ENCODE data around the gene CHST6.
"Not testable (repeated sequence)": the region's sequence is repeated elsewhere in the genome, so short reads cannot be mapped to it uniquely, and the experiment has no call there.

Gene CHST6

GRCh38 chr16:75433732-75434413 is 61.4 kb downstream of the CHST6 start:
- no peak for TF ChIP-seq CTCF (IDR thresholded peaks at IDR 0.05)
- H3K27me3 ChIP-seq: no peaks in the 10 kb centered on the region
- H3K27ac ChIP-seq: peak overlapping the region; percentile 83
- no peaks in the 10 kb centered on the region for H3K9me3 ChIP-seq
- no peaks in the 10 kb centered on the region for H3K36me3 ChIP-seq
- peaks cover 16 to 18% of the 10 kb centered on the region in 2 experiments for H3K4me1 ChIP-seq (ENCODE audit: control insufficient read depth in 1 of 2, insufficient read depth in 1 of 2, low read depth in 1 of 2, low read length in 1 of 2)
- H3K4me3 ChIP-seq (ENCODE audit: low read depth in 1 of 2, low read length in 1 of 2): peak overlapping the region; percentile 83 to 84

GRCh38 chr16:75432828-75433731 is 62.2 kb downstream of the CHST6 start, which contains the start of gene CFDP1:
Gene CFDP1 (minus strand): TSS chr16:75433503. CDS start chr16:75433352, 151 bp downstream.
- Histone ChIP-seq H3K4me1 (ENCODE audit: control insufficient read depth in 1 of 2, insufficient read depth in 1 of 2, low read depth in 1 of 2, low read length in 1 of 2) (peaks cover 16 to 18% of the 10 kb centered on the region in 2 experiments), H3K4me3 (ENCODE audit: low read depth in 1 of 2, low read length in 1 of 2) (peak within 1 kb of the TSS; percentile 83 to 84), H3K27ac (peak within 1 kb of the TSS; percentile 83), H3K36me3 (no peaks in the 10 kb centered on the region), H3K9me3 (no peaks in the 10 kb centered on the region), H3K27me3 (no peaks in the 10 kb centered on the region)
- TF ChIP-seq CTCF (IDR thresholded peaks at IDR 0.05): peak; percentile 40

- Histone ChIP-seq H3K27me3 (no peaks in the 10 kb centered on the region), H3K36me3 (no peaks in the 10 kb centered on the region), H3K27ac (no peak overlapping the region), H3K4me3 (ENCODE audit: low read depth in 1 of 2, low read length in 1 of 2) (no peak overlapping the region), H3K9me3 (no peaks in the 10 kb centered on the region), H3K4me1 (ENCODE audit: control insufficient read depth in 1 of 2, insufficient read depth in 1 of 2, low read depth in 1 of 2, low read length in 1 of 2) (peaks cover 15% of the 10 kb centered on the region in 2 experiments)
- no peak for TF ChIP-seq CTCF (IDR thresholded peaks at IDR 0.05)
These were observed 65.4 kb downstream of the CHST6 start for GRCh38 chr16:75429621-75430403.

- not testable (repeated sequence) for H3K4me3 ChIP-seq (ENCODE audit: low read depth in 1 of 2, low read length in 1 of 2); H3K27ac ChIP-seq; H3K4me1 ChIP-seq (ENCODE audit: control insufficient read depth in 1 of 2, insufficient read depth in 1 of 2, low read depth in 1 of 2, low read length in 1 of 2); H3K36me3 ChIP-seq; H3K9me3 ChIP-seq; H3K27me3 ChIP-seq
These were observed 68.7 kb downstream of the CHST6 start for GRCh38 chr16:75426524-75426923.

- not testable (repeated sequence) for H3K27me3 ChIP-seq; H3K36me3 ChIP-seq; H3K9me3 ChIP-seq; H3K27ac ChIP-seq; H3K4me3 ChIP-seq (ENCODE audit: low read depth in 1 of 2, low read length in 1 of 2)
- H3K4me1 ChIP-seq (ENCODE audit: control insufficient read depth in 1 of 2, insufficient read depth in 1 of 2, low read depth in 1 of 2, low read length in 1 of 2): peaks cover 7 to 12% of the 10 kb centered on the region in 2 experiments
These were observed 71.0 kb downstream of the CHST6 start for GRCh38 chr16:75424105-75424762.

- Histone ChIP-seq H3K4me1 (ENCODE audit: control insufficient read depth in 1 of 2, insufficient read depth in 1 of 2, low read depth in 1 of 2, low read length in 1 of 2) (peaks cover 7 to 12% of the 10 kb centered on the region in 2 experiments), H3K27me3 (no peaks in the 10 kb centered on the region), H3K9me3 (no peaks in the 10 kb centered on the region), H3K27ac (no peak overlapping the region), H3K4me3 (ENCODE audit: low read depth in 1 of 2, low read length in 1 of 2) (no peak overlapping the region), H3K36me3 (no peaks in the 10 kb centered on the region)
- no peak for TF ChIP-seq CTCF (IDR thresholded peaks at IDR 0.05)
These were observed 71.5 kb downstream of the CHST6 start for GRCh38 chr16:75423723-75424104.
